Measurements from ENCODE around the gene RPS6KL1.

RPS6KL1 gene

DNA sequence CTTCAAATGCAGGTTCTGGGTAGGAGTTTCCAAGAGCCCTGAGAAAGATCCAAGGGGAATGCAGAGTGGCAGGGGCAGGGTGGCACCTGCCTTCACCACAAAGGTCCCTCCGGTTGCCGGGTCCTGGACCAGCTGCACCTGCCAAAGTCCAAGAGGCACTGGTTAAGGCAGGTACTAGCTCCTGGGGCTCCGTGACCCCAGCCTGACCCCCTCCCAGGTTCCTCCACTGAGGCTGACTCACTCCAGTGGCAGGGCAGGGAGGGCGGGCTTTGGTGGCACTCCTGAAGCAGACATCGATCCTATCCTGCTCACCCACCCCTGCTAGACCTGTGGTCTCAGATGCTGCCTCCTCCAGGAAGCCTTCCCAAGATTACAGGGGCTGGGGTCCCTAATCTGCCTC is 11.4 kb downstream of the RPS6KL1 start:
- DNase-seq (ENCODE audit: low read depth): no peak

DNA sequence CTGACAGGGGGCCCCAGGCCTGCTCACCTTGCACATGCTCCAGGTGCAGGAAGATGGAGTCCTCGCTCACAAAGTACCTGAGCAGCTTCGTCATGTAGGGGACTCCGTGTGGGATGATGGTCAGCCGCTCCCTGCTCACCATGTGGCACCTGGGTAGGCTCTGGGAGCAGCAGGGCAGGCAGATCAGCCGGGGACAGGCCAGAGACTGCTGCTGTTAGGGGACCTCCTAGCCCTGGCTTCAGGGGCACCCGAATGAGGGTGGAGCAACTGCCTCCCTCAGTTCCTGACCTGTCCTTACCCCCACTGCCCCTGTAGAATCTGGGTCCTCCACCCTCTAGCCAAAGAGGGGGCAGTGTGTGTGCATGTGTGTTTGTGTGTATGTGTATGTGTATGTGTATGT is 11.8 kb downstream of the RPS6KL1 start:
- DNase-seq (ENCODE audit: low read depth): no peak

DNA sequence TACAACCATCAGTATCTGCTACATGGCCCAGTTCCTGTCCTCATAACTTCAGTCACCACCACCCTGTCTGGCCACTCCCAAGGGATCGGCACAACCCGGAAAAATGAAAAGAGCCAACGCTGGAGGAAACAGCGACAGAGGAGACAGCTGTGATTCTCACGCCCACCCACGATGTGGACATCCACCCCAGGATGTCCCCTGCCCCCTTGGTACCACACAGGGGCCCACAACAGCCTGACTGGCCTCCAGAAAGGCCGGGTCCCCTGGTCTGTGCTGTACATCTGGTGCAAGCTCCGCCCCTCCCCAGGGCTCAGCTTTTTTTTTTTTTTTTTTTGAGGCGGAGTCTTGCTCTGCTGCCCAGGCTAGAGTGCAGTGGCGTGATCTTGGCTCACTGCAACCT is 12.5 kb downstream of the RPS6KL1 start:
- DNase-seq (ENCODE audit: low read depth): no peak

DNA sequence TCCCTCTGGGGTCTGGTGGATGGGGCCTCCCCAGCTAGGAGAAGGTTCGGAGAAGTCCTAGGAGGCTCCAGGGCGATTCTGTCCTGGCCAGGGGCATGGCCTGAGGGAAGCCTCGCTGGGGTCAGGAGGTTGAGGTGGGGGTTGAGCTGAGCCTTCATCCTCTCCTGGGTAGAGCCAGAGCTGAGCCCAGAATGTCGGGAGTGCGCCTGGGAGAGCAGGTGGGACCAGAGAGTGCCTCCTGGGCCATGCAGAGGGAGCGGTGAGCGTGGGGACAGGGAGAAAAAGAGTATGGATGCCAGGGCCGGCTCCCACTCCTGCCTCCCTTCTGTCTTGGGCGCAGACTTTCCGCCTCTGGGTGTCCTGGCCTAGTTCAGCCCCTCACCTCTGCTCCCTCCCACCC is 13.1 kb downstream of the RPS6KL1 start:
- no peak for DNase-seq (ENCODE audit: low read depth)

DNA sequence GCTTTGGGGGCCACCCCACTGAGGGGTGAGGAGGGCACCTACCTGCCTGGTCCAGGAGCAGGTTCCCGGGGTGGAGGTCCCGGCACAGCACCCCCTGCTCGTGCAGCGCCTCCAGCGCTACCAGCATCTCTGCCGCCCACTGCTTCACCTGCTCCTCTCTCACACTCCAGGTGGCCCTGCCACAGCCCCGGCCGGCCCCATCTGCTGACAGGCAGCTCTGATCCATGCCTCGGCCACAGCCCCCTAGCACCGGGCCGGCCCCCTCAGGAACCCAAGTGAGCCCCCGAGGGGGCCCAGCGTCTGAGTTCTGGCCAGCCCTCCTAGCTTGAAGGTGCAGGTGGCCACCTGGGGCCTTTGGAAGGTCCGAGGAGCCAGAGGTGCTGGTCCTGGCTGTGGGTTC is 13.6 kb downstream of the RPS6KL1 start:
- DNase-seq (ENCODE audit: low read depth): no peak

DNA sequence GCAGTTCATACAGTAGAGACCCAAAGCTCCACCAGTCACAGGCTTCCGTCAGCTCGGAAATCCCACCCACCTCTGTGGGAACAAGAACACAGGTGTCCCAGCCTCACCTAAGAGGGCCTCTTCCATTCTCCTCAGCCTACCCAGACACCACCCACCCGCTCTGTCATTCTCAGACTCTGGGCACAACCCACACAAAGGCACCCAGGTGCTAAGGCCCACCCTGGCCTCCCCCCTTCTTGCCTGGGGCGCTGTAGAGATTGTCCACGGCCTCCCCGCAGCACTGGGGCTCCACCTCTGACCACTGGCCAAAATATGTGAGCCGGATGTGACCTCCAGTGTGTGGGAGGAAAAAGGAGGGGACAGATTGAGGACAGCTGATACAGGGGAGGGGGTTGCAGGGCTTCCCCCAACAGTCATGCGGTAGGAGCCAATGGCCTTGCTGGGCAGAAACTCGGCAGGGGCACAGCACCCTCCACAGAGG is 14.2 kb downstream of the RPS6KL1 start:
- DNase-seq (ENCODE audit: low read depth): no peak

DNA sequence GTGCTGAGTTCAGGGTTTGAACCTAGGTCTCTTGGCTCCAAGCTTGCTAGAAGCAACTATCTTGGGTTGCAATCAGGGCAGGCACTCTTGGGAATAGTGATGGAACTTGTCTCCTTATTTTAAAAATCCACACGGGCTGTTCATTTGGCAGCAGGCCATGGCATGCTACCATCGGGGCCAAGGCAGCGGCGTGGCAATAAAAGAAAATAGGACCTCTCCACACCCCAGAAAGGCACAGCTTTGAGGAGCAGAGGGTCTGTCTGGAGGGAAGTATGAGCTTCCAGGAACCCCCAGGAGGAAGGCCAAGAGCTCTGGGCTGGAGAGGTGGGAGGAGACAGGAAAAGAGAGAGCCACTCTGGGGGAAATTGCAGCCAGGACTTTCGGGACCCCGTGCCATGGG is 15.3 kb downstream of the RPS6KL1 start:
- no peak for DNase-seq (ENCODE audit: low read depth)

DNA sequence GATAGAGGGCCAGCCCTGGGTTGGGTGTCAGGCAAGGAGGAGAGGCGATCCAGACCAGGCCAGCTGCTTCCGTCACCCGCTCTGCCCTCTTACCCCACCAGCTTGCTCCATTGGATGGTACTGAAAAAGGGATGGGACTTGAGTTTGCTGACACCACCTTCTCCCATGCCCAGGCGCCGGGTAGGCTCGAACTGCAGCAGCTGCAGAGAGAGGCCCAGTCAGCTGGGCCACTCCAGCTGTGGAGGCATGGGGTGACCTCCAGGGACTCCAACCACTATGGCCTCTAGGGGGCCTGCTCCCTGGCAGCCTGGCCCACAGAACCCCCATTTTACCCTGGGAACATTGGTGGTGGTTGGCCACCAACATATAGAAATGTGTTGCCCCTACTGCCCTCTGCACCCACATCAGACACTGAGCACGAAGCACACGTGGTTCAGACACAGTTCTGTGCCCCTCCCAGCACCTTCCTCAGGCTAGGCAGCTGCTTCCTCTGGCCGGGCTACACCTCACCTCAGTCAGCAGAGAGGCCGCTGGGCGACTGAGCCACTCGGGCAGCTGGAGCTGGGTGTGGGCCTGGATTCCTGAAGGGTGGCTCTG is 16.0 kb downstream of the RPS6KL1 start:
- DNase-seq (ENCODE audit: low read depth): no peak

DNA sequence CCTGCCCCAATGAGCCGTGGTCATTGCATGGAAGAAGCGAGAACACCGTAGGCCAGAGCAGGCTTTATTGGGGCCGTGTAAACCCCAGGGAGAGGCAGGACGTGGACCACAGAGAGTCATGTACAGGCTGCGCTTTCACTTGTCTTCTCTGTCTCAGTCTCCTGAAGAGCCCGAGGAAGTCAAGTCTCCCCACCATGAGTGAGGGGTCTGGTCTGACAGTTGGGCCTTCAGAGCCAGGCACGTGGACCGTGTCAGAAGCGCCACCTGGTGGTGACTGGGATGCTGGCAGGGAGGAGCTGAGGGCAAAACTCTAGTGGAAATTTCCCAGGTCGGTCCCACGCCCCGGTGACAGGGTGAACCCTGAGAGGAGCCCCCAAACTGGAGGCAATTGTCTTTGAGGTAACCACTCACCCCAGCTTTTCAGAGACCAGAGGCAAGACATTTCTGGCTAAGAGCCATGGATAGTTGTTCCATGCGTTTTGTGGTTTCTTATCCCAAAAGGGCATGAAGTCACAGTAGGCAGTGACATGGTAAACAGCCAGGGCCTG is 17.4 kb downstream of the RPS6KL1 start:
- no peak for DNase-seq (ENCODE audit: low read depth)

DNA sequence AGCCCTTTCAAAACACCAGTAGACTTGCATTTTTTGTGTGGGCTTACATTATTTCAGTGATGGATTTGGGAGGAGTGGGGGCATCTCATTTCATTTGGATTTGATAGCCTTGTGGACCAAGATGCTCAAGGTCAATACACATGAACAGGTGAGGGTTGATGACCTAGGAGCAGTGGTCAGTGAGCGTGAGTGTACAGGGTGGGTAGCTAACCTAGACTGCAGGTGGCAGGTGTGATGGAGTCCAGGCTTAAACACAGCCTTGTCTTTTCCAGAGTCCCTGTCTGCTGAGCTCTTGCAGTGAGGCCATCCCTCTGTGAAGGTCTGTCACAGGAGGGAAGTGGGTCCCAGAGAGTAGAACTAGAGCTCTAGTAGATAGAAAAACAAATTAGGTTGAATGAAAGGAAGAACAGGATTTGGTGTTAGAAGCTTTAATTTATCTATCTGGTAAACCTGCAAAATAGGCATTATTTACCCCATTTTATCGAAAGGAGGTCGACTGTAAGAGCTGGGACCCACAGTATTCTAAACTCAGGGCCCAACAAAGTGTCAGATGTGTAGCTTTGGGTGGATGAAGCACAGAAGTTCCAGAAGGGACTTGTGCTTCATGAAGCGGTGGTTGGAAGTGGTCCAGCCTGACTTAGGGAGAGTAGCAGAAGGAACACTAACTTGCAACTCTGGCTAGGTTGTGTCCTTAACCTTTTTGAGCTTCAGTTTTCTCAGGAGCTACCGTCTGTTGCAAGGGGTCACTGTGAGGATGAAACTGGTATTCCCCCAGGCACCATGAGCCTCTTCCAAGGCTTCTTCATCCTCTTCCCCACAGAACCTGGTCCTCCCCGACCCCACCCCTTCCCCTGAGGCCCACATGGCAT is 18.2 kb downstream of the RPS6KL1 start:
- DNase-seq (ENCODE audit: low read depth): no peak

DNA sequence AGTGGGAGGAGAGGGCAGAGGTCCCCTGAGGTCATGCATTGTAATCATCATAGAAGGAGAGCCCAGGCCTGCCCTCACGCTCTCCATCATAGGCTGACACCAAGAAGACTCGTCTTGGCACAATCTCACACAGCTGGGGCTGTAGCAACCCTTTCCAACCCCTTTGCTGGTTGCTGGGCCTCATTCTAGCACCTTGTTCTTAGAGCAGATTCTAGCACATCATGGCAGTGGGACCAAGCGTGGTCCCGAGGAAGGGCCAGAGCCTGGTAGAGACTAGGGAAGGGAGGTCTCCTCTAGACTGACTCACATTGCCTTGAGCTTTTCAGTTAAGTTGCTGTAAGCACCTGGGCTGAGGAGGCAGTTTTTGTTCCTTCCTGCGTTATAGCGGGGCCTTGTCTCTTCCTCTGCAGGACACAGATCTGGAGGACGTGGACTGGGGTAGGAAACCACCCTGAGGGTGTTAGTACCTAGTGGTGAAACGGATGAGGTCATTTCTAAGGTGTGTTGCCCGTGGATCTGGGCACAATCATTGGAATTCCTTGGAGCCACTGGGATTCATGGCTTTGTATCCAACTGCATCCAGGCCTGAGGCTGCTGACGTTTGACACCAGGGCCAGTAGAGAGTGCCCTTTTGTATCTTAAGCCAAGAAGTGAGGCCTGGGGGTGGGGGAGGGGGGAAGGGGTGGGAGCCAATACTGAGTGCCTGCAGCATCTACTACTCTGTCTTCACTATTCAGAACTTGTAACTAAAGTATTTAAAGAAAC is 19.9 kb downstream of the RPS6KL1 start:
- no peak for DNase-seq (ENCODE audit: low read depth)

DNA sequence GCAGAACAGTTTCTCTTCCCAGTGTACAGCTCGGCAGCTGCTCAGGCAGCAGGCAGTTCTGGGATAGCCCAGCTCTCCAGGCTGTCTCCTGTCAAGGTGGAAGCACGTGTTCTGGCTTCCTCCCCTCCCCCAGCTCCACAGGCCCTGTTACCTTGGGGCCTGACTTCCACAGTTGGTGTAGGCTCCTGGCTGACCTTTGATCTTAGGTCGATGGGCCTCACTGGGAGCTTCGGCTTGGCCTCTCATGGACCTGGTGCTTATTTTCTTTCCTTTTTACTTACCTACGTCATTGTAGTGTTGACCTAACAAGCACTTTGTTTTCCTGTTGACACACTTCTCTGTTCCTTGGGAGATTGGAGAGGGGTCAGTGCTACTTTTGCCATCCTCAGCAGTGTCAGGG is 24.4 kb downstream of the RPS6KL1 start:
- no peak for DNase-seq (ENCODE audit: low read depth)

DNA sequence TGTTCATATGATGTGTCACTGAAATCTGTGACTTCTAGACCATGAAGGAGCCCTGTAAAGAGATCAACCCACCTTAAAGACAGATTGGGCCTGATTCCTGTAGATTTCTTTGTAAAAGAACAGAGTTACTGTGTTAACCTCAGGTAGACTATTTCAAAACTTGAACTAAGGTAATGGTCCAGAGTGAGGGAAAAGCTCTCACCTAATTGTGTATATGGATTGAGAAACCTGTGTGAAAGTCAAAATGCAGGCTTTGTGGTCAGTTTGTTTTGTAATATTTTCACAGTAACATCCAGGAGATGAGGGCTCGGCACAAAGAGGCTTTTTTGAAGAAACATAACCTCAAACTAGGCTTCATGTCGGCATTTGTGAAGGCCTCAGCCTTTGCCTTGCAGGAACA is 25.0 kb downstream of the RPS6KL1 start:
- DNase-seq (ENCODE audit: low read depth): no peak

DNA sequence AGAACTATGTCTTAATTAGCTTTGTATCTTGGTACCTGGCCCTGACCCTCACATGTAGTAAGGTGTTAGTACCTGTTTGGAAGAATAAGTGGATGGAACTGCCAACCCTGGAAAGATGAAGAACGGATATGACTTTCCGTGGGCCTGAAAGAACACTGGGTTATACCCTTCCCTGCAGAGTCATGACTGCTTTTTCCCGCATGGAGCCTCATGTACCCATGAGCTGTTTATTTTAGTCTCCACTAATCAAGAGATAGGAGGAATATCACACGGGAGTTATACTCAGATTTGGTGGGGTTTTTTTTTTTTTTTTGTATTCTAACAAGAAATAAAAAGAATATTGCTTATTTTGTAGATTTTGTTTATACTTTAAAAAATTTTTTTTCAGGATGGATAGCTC is 25.4 kb downstream of the RPS6KL1 start:
- DNase-seq (ENCODE audit: low read depth): no peak

DNA sequence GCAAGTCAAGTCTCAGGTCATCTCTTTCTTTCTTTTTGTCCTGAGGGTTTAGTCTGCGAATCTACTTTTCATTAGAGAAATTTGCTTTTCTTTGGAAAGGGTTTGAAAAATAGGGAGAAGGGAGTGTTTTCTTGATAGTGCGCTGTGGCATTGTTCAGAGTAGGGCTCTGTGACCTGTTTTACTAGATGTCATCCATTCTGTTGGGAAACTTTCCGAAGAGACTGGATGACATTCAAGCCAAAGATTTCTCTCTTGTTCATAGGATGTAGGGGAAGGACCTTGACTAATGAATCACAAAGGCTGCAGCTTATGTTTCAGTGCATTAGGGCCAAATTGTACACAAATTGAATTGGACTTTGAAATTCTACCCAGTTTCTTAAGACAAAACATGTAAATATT is 26.7 kb downstream of the RPS6KL1 start:
- DNase-seq (ENCODE audit: low read depth): no peak

DNA sequence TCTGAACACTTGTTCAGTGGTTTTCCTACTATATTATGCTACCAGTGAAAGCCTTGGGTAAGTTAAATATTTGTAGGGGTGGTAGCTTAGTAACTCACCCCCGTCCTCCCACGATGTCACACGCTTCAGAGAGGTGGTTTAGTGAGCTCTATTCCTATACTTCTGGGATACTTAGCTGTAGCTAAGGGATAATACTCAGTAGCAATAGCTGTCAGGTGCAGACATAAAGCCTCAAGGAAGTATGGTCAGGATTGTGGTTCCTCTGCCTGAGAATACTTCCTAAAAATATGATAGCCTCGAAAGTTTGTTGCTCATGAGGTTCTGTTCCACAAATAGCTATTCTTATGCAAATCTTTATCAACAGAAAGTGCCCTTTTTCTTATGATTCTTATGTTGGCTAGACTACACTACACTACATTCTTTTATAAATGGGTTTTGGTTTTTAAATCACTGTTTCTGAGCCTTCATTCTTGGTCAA is 29.4 kb downstream of the RPS6KL1 start:
- DNase-seq (ENCODE audit: low read depth): no peak

DNA sequence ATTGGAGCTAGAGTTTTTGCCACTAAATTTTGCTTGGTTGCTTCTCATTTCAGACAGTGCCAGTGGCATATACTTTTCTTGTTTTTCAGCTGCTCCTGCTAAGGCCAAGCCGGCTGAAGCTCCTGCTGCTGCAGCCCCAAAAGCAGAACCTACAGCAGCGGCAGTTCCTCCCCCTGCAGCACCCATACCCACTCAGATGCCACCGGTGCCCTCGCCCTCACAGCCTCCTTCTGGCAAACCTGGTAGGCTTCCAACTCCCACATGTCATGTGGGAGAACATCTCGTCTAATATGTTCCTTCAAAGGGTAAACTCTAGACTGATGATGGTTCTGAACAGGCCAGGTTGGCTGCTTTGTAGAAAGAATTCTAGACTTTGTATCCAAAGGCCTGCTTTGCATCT is 30.3 kb downstream of the RPS6KL1 start:
- no peak for DNase-seq (ENCODE audit: low read depth)

DNA sequence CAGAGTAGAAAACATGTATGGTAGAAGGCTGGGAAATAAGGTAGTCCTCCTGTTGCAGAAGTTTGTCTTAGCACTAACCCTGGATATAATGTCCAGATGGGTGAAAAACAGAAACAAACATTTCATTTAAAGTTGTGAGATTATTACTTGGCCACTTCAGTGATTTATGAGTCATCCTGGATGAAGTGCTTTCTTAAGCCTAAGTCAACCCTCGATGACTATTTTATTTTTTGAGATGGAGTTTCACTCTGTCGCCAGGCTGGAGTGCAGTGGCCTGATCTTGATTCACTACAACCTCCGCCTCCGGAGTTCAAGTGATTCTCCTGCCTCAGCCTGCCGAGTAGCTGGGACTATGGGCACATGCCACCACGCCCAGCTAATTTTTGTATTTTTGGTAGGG is 31.2 kb downstream of the RPS6KL1 start:
- DNase-seq (ENCODE audit: low read depth): no peak

DNA sequence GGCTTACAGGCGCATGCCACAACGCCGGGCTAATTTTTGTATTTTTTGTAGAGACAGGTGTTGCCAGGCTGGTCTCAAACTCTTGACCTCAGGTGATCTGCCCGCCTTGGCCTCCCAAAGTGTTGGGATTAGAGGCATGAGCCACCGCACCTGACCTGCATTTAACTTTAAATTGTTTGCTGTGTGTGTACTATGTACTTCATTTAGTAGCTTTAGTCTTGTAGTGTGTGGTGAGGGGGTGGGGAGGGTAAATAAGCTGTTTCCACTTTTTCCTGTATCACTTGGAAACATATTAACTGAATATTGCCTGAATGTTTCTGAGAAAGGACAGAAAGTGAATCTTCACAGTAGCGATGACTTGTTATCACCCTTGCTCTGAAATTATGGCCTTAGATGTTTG is 32.8 kb downstream of the RPS6KL1 start:
- no peak for DNase-seq (ENCODE audit: low read depth)

DNA sequence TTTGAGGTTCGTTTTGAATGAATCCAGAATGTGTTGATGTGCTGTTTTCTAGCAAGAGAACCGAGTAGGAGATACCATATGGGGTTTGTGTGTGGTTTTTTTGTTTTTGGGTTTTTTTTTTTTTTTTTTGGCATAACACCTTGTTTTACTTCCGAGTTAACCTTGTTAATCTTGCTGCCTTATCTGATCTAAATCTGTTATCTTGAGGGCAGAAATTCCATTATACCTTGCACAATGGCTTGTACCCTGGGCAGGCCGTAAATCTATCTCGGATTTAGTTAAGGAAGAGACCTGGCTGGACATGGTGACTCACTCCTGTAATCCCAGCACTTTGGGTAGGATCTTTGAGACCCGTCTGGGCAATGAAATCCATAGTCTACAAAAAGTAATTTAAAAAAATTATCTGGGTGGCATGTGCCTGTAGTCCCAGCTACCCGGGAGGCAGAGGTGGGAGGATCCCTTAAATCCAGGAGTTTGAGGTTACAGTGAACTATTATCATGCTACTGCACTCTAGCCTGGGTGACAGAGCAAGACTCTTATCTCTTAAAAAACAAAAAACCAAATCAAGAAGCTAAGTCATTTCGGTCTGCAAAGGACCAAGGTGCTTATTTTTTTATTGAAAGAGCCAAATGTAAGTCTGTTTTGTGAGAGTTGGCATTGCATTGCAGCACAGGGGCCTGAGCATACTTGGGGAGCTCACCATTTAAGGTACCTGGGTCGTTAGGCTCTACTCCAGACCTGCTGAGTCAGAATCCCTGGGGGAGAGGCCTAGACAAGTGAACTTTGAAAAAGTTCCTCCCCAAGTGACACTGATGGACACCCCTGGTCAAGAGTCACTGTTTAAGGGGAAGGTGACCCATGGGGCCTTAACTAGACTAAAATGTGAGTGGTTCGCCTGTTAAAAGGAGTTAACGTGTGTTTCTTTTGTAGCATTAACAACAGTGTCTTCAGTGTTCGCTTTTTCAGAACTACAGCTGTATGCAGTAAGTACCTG is 34.6 kb downstream of the RPS6KL1 start:
- no peak for DNase-seq (ENCODE audit: low read depth)

DNA sequence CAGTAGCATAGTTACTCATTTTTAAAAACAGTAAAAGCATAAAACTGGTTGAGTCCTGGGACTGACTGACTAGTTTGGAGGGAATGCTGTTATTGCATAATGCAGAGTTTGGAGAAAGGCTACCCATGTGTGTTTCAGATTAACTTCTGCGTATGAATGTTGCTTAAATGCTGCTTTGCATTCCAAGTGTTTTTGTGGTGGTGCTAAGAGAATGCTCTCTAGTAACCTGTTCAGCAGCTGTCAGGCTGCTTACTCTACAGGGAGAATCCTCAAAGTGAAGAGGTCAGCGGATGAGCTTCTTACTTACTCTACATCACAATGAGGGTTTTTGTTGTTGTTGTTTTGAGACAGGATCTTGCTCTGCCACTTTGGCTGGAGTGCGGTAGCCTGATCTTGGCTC is 37.1 kb downstream of the RPS6KL1 start:
- DNase-seq (ENCODE audit: low read depth): peak; percentile 91
